ENCODE data around the gene PEMT. TPM values are rescaled to one million over a fixed set of nuclear protein-coding genes. Genes with fewer than 3 reads are reported as not detected.

Gene PEMT
- total and polyA plus RNA-seq, 2 of the 8 experiments (the other 6 are each of a cell fraction or from before 2014, with no cell fraction given), result 42.0 to 118 TPM

DNA sequence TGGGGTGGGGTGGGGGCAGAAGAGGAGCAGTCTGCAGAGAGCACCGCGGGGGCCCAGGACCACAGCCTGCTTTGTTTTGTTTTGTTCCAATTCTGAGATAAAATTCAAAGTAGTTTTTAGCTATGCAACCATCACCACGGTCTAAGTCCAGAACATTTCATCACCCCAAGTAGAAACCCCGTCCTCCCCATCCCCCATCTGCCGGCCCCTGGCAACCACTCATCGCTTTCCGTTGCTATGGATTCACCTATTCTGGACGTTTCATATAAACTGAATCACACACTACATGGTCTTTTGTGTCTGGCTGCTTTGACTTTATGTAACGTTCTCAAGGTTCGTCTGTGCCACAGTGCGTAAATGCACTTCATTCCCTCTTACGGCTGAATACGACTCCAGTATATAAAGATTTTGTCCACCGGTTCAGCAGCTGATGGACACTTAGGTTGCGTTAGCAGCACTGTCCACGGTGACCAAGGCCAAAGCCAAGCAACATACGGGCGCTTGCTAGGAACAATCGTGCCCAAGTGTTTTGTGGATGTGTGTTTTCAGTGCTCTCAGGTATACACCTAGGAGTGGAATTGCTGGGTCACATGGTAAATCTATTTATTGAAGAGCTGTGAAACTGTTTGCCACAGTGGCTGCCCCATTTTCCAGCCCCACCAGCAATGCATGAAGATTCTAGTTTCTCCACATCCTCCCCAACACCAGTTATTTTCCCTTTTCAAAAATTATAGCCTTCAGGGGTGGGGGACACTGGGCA is 67.6 kb downstream of the PEMT start:
- H3K4me1 ChIP-seq (replicated peaks in 1 of 4; ENCODE audit: control insufficient read depth in 3 of 4, insufficient read depth in 4 of 4, low read length in 3 of 4), result peaks cover 0 to 17% (median 10%) of the 10 kb centered on the region in 4 experiments; a peak in 6 of 7 replicates
- H3K79me2 ChIP-seq (ENCODE audit: control insufficient read depth in 1 of 2, insufficient read depth in 2 of 2, low read length in 2 of 2), result no peaks in the 10 kb centered on the region
- H2BK12ac ChIP-seq (ENCODE audit: low read depth, low read length), result no peak overlapping the region
- ChIA-PET CTCF (ENCODE audit: partially characterized antibody) (interaction anchor here (0.8 to 6.9 kb wide), 8 partner anchors 13 to 48 kb away, joined by 3 to 35 read pairs (median 8); partner anchors contain the start of gene RASD1), POLR2A (ENCODE audit: partially characterized antibody) (interaction anchor here (0.6 to 1.7 kb wide), 3 partner anchors 10 to 28 kb away, joined by 3 to 9 read pairs (median 3); partner anchors contain the start of gene RASD1)
- no peaks in the 10 kb centered on the region for H4K20me1 ChIP-seq (replicated peaks in 1 of 2; ENCODE audit: control insufficient read depth in 1 of 2, insufficient read depth in 2 of 2, low read length in 2 of 2)
- no peak overlapping the region for H3K14ac ChIP-seq (ENCODE audit: insufficient read length)
- H4K5ac ChIP-seq (ENCODE audit: insufficient read length, low read depth, low read length), result no peak overlapping the region
- no peaks in the 10 kb centered on the region; the same call in 1 of the 2 replicates for H3K79me1 ChIP-seq (ENCODE audit: low read depth, low read length)
- FAIRE-seq (no peak), DNase-seq (ENCODE audit: low read depth in 1 of 2, low spot score in 2 of 2) (no peak)
- no peaks in the 10 kb centered on the region for H3K27me3 ChIP-seq (replicated peaks in 1 of 4; ENCODE audit: control insufficient read depth in 3 of 4, extremely low read depth in 1 of 4, insufficient read depth in 3 of 4, low read length in 3 of 4)
- H2AFZ ChIP-seq (ENCODE audit: low read length), result no peak overlapping the region
- no peaks in the 10 kb centered on the region for H3K36me3 ChIP-seq (ENCODE audit: control insufficient read depth in 2 of 4, insufficient read depth in 4 of 4, low read length in 3 of 4)
- H3K9me3 ChIP-seq (ENCODE audit: insufficient read depth in 2 of 2, low read depth in 1 of 2, low read length in 1 of 2), result 0 out of 4 replicates have a peak, but pooled peaks cover 0 to 2% of the 10 kb centered on the region in 2 experiments
- no peak overlapping the region for H3K23ac ChIP-seq (ENCODE audit: insufficient read length)
- TF ChIP-seq HDAC2 (IDR thresholded peaks at IDR 0.05; ENCODE audit: borderline replicate concordance in 1 of 2, low read depth in 2 of 2, low read length in 2 of 2) (no peak), EGR1 (IDR thresholded peaks at IDR 0.05; ENCODE audit: borderline replicate concordance, low read depth, low read length) (no peak), GABPA (IDR thresholded peaks at IDR 0.05; ENCODE audit: borderline replicate concordance, insufficient read depth, low read length) (no peak), SAP30 (IDR thresholded peaks at IDR 0.05; ENCODE audit: insufficient read depth, insufficient replicate concordance, low read length) (no peak), ASH2L (IDR thresholded peaks at IDR 0.05; ENCODE audit: low read length) (no peak), YY1 (IDR thresholded peaks at IDR 0.05; ENCODE audit: low read depth, low read length) (no peak), SIRT6 (IDR thresholded peaks at IDR 0.05; ENCODE audit: low read length) (no peak), TCF12 (IDR thresholded peaks at IDR 0.05; ENCODE audit: low read depth, low read length) (no peak)
- TF ChIP-seq, protein P1, sequence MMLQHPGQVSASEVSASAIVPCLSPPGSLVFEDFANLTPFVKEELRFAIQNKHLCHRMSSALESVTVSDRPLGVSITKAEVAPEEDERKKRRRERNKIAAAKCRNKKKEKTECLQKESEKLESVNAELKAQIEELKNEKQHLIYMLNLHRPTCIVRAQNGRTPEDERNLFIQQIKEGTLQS (IDR thresholded peaks at IDR 0.05; ENCODE audit: insufficient read depth, low read depth, low read length), result no peak
- H2BK15ac ChIP-seq (ENCODE audit: low read length), result no peak overlapping the region
- H2BK120ac ChIP-seq (replicated peaks; ENCODE audit: low read depth, low read length), result no peak overlapping the region
- no peak overlapping the region for H3K27ac ChIP-seq (ENCODE audit: low read depth, low read length)
- WGBS, 2 experiments (ENCODE audit: extremely low coverage in 1 of 2, insufficient coverage in 1 of 2, insufficient read length in 1 of 2, insufficient replicate concordance in 2 of 2, low coverage in 1 of 2, low lambda C conversion rate in 2 of 2, missing lambda C conversion rate in 1 of 2), result 92% methylated on average over 19 of the region's 19 CpGs; no CpG with 5 or more reads in 1 of the 2 experiments
- H3K9ac ChIP-seq (replicated peaks in 1 of 4; ENCODE audit: extremely low read depth in 1 of 4, low read depth in 3 of 4, low read length in 3 of 4), result no peak overlapping the region
- H3K4ac ChIP-seq (replicated peaks; ENCODE audit: insufficient read length, low read depth, low read length), result no peak overlapping the region
- no peak overlapping the region for H4K91ac ChIP-seq (replicated peaks; ENCODE audit: insufficient read length, low read length)
- H2BK20ac ChIP-seq (ENCODE audit: low read length), result no peak overlapping the region; the same call in 1 of the 2 replicates
- H3K23me2 ChIP-seq (ENCODE audit: low read depth, low read length), result no peaks in the 10 kb centered on the region
- H2BK5ac ChIP-seq (ENCODE audit: low read depth, low read length), result no peak overlapping the region
- no peak overlapping the region for H3K4me3 ChIP-seq (ENCODE audit: extremely low read depth in 1 of 4, insufficient read depth in 2 of 4, low read depth in 3 of 4, low read length in 4 of 4)
- H2AK5ac ChIP-seq (ENCODE audit: low read depth, low read length), result peak overlapping the region; percentile 1; the same call in 1 of the 2 replicates
- H3K18ac ChIP-seq (ENCODE audit: extremely low read depth, low read length), result no peak overlapping the region
- no peak overlapping the region for H3K4me2 ChIP-seq (ENCODE audit: insufficient read depth in 1 of 2, low read depth in 2 of 2, low read length in 2 of 2)
- no peak overlapping the region for H3K56ac ChIP-seq (replicated peaks; ENCODE audit: insufficient read length, low read depth, low read length)
- H4K8ac ChIP-seq (ENCODE audit: extremely low read depth, insufficient read depth, low read length), result no peak overlapping the region

All from H1 (cell line).